MM.1S (cell line): ENCODE results near the gene FOXN3.

Experiments
- DNase-seq: peaks from one replicate; pipeline ENCODE4 v3.0.0-alpha.2; 2015
- H2AFZ ChIP-seq: fragments of 300-600 bp; sonication (generic); 2 replicates; pipeline ENCODE4 v1.6.0; 2016; ENCODE audit warnings: antibody characterized with exemption, low read length
- H3F3A ChIP-seq: fragments of 300-600 bp; sonication (generic); 2 replicates; pipeline ENCODE4 v1.6.1; 2016; ENCODE audit warnings: mild to moderate bottlenecking, antibody characterized with exemption, low read length, moderate library complexity, mixed read lengths; ENCODE audit not compliant: insufficient read depth
- H3K27ac ChIP-seq: fragments of 300-600 bp; sonication (generic); 2 replicates; pipeline ENCODE4 v1.5.1; 2016; ENCODE audit warnings: mild to moderate bottlenecking, low read length
- H3K27me3 ChIP-seq: fragments of 300-600 bp; sonication (generic); replicated peaks from 2 replicates; pipeline ENCODE4 v1.6.0; 2016; ENCODE audit warnings: low read length; ENCODE audit not compliant: insufficient read depth
- H3K36me3 ChIP-seq: fragments of 300-600 bp; sonication (generic); replicated peaks from 2 replicates; pipeline ENCODE4 v1.6.1; 2016; ENCODE audit warnings: mild to moderate bottlenecking, low read length, mixed read lengths; ENCODE audit not compliant: insufficient read depth
- H3K4me1 ChIP-seq: fragments of 300-600 bp; sonication (generic); 2 replicates; pipeline ENCODE4 v1.6.1; 2016; ENCODE audit warnings: low read length, mixed read lengths
- H3K4me2 ChIP-seq: fragments of 300-600 bp; sonication (generic); 2 replicates; pipeline ENCODE4 v1.6.0; 2016; ENCODE audit warnings: low read depth, low read length
- H3K4me3 ChIP-seq: fragments of 300-600 bp; sonication (generic); 2 replicates; pipeline ENCODE4 v1.5.1; 2016; ENCODE audit warnings: low read length, mixed read lengths
- H3K79me2 ChIP-seq: fragments of 300-600 bp; sonication (generic); 2 replicates; pipeline ENCODE4 v1.6.1; 2016; ENCODE audit warnings: mixed run types, low read length, mixed read lengths
- H3K9ac ChIP-seq: fragments of 300-600 bp; sonication (generic); 2 replicates; pipeline ENCODE4 v1.6.1; 2016; ENCODE audit warnings: low read length, mixed read lengths
- H3K9me2 ChIP-seq: fragments of 300-600 bp; sonication (generic); replicated peaks from 2 replicates; pipeline ENCODE4 v1.6.1; 2016; ENCODE audit warnings: mild to moderate bottlenecking, low read length, mixed read lengths; ENCODE audit not compliant: insufficient read depth
- H3K9me3 ChIP-seq: fragments of 300-600 bp; sonication (generic); replicated peaks from 2 replicates; pipeline ENCODE4 v1.6.1; 2016; ENCODE audit warnings: mild to moderate bottlenecking, low read length, mixed read lengths; ENCODE audit not compliant: insufficient read depth
- H4K20me1 ChIP-seq: fragments of 300-600 bp; sonication (generic); 2 replicates; pipeline ENCODE4 v1.6.1; 2016; ENCODE audit warnings: mild to moderate bottlenecking, low read length, moderate library complexity, mixed read lengths; ENCODE audit not compliant: insufficient read depth
- CTCF ChIP-seq: fragments of 300-600 bp; sonication (generic); IDR thresholded peaks from 2 replicates; pipeline ENCODE4 v1.5.1; 2016; ENCODE audit warnings: antibody characterized with exemption, low read length, mixed read lengths
- EZH2 ChIP-seq: fragments of 300-600 bp; sonication (generic); optimal IDR thresholded peaks from 2 replicates; pipeline ENCODE3; 2017; ENCODE audit warnings: low read depth, mild to moderate bottlenecking, antibody characterized with exemption, low read length, mixed read lengths
- EZH2phosphoT487 ChIP-seq: fragments of 300-600 bp; sonication (generic); IDR thresholded peaks from 2 replicates; pipeline ENCODE4 v1.6.1; 2018; ENCODE audit warnings: antibody characterized with exemption, low read length

Gene FOXN3

GRCh38 chr14:89369656-89370055 lies 47.4 kb downstream of the FOXN3 start:
- Histone ChIP-seq H4K20me1 (no peaks in the 10 kb centered on the region), H3F3A (no peaks in the 10 kb centered on the region; the same call in 1 of the 2 replicates), H3K36me3 (no peaks in the 10 kb centered on the region), H3K79me2 (peaks cover 80% of the 10 kb centered on the region), H3K4me3 (no peak overlapping the region), H3K27me3 (no peaks in the 10 kb centered on the region), H3K4me1 (no peaks in the 10 kb centered on the region), H3K27ac (no peak overlapping the region), H3K9ac (no peak overlapping the region), H3K4me2 (no peak overlapping the region), H2AFZ (no peak overlapping the region), H3K9me2 (no peaks in the 10 kb centered on the region), H3K9me3 (no peaks in the 10 kb centered on the region)
- TF ChIP-seq CTCF (no peak), EZH2 (no peak), EZH2phosphoT487 (no peak)
- no peak for DNase-seq

GRCh38 chr14:89368490-89369477 lies 48.2 kb downstream of the FOXN3 start:
- Histone ChIP-seq H3K9ac (no peak overlapping the region), H3K4me3 (no peak overlapping the region), H3K4me1 (no peaks in the 10 kb centered on the region), H3K4me2 (no peak overlapping the region), H2AFZ (no peak overlapping the region), H3K9me3 (no peaks in the 10 kb centered on the region), H3K27me3 (no peaks in the 10 kb centered on the region), H3F3A (no peaks in the 10 kb centered on the region; the same call in 1 of the 2 replicates), H3K27ac (no peak overlapping the region), H3K79me2 (peaks cover 80% of the 10 kb centered on the region), H3K36me3 (no peaks in the 10 kb centered on the region), H3K9me2 (no peaks in the 10 kb centered on the region), H4K20me1 (no peaks in the 10 kb centered on the region)
- DNase-seq = no peak
- TF ChIP-seq CTCF = no peak
- no peak for TF ChIP-seq EZH2
- no peak for TF ChIP-seq EZH2phosphoT487

DNA sequence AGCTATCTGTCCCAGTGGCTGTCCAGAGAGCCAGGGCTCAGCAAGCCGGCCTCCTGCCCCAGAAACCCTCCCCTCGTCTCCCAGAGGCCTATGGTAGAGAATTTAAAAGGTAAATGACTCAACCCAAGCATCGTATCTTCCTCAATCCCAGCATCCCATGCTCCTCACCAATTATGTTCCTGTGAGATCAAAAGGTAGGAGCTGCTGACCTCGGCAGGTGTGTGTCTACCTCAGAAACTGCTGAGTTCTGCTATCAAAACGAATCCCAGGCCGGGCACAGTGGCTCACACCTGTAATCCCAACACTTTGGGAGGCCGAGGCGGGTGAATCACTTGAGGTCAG lies 49.3 kb downstream of the FOXN3 start:
- H3K4me2 ChIP-seq = no peak overlapping the region
- no peaks in the 10 kb centered on the region; the same call in 1 of the 2 replicates for H3F3A ChIP-seq
- TF ChIP-seq CTCF (no peak), EZH2phosphoT487 (no peak), EZH2 (no peak)
- no peaks in the 10 kb centered on the region for H3K9me2 ChIP-seq
- no peak overlapping the region for H2AFZ ChIP-seq
- no peaks in the 10 kb centered on the region for H4K20me1 ChIP-seq
- H3K36me3 ChIP-seq = no peaks in the 10 kb centered on the region
- no peak overlapping the region for H3K4me3 ChIP-seq
- H3K79me2 ChIP-seq = peaks cover 80% of the 10 kb centered on the region
- H3K27ac ChIP-seq = no peak overlapping the region
- DNase-seq = no peak
- H3K27me3 ChIP-seq = no peaks in the 10 kb centered on the region
- H3K9me3 ChIP-seq = no peaks in the 10 kb centered on the region
- H3K4me1 ChIP-seq = no peaks in the 10 kb centered on the region
- H3K9ac ChIP-seq = no peak overlapping the region
